Measurements from ENCODE around the gene SYNGAP1.

DNA sequence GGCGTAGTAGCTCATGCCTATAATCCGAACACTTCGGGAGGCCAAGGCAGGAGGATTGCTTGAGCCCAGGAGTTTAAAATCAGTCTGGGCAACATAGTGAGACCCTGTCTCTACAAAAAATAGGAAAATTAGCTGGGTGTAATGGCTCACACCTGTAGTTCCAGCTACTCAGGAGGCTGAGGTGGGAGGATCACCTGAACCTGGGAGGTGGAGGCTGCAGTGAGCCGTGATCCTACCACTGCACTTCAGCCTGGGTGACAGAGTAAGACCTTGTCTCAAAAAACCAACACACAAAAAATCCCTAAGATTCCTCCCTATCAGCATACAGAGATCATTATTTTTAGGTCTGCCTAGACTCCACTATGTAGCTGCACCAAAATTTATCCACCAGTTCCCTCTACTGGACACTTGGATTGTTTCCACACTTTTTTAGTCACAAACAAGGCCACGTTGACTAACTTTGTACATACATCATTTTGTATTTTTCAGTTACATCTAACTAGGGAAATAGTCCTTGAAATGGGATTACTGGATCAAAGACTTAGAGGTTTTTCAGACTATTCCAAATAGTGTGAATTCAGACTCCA, 12.6 kb upstream of the SYNGAP1 start:
- TF ChIP-seq, protein P1, sequence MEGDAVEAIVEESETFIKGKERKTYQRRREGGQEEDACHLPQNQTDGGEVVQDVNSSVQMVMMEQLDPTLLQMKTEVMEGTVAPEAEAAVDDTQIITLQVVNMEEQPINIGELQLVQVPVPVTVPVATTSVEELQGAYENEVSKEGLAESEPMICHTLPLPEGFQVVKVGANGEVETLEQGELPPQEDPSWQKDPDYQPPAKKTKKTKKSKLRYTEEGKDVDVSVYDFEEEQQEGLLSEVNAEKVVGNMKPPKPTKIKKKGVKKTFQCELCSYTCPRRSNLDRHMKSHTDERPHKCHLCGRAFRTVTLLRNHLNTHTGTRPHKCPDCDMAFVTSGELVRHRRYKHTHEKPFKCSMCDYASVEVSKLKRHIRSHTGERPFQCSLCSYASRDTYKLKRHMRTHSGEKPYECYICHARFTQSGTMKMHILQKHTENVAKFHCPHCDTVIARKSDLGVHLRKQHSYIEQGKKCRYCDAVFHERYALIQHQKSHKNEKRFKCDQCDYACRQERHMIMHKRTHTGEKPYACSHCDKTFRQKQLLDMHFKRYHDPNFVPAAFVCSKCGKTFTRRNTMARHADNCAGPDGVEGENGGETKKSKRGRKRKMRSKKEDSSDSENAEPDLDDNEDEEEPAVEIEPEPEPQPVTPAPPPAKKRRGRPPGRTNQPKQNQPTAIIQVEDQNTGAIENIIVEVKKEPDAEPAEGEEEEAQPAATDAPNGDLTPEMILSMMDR (IDR thresholded peaks at IDR 0.05) = peak in 1 of 4 experiments; percentile 29
- no peak for TF ChIP-seq POLR2AphosphoS5 (IDR thresholded peaks at IDR 0.05)

Measured in prostate gland (tissue), 2 donors.